22Rv1 (cell line): ENCODE measurements around the gene CYP4V2.

Experiments
- ZFX ChIP-seq: fragments of 450-650 bp; IDR thresholded peaks from 2 replicates; pipeline ENCODE4 v1.6.1; 2017; ENCODE audit warnings: antibody characterized with exemption, borderline replicate concordance
- TF ChIP-seq, protein P1 (sequence below): fragments of 450-650 bp; IDR thresholded peaks from 2 replicates; pipeline ENCODE4 v1.5.1; 2017; ENCODE audit warnings: mild to moderate bottlenecking

GRCh38 chr4:186189656-186190055, 1.7 kb upstream of the CYP4V2 start:
- TF ChIP-seq, protein P1, sequence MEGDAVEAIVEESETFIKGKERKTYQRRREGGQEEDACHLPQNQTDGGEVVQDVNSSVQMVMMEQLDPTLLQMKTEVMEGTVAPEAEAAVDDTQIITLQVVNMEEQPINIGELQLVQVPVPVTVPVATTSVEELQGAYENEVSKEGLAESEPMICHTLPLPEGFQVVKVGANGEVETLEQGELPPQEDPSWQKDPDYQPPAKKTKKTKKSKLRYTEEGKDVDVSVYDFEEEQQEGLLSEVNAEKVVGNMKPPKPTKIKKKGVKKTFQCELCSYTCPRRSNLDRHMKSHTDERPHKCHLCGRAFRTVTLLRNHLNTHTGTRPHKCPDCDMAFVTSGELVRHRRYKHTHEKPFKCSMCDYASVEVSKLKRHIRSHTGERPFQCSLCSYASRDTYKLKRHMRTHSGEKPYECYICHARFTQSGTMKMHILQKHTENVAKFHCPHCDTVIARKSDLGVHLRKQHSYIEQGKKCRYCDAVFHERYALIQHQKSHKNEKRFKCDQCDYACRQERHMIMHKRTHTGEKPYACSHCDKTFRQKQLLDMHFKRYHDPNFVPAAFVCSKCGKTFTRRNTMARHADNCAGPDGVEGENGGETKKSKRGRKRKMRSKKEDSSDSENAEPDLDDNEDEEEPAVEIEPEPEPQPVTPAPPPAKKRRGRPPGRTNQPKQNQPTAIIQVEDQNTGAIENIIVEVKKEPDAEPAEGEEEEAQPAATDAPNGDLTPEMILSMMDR: no peak
- no peak for TF ChIP-seq ZFX
